HUDEP-2 (cell line): ENCODE measurements around the gene BCO1.

Experiments used
- DNase-seq, 76 experiments: peaks; one replicate each; lab custom pipeline; 2025; ENCODE audit not compliant: unreplicated experiment in 76 of 76; lab: John Stamatoyannopoulos, UW

BCO1 gene

GRCh38 chr16:81231014-81231413 lies 7.5 kb upstream of the BCO1 start:
- DNase-seq, result no peak

DNA sequence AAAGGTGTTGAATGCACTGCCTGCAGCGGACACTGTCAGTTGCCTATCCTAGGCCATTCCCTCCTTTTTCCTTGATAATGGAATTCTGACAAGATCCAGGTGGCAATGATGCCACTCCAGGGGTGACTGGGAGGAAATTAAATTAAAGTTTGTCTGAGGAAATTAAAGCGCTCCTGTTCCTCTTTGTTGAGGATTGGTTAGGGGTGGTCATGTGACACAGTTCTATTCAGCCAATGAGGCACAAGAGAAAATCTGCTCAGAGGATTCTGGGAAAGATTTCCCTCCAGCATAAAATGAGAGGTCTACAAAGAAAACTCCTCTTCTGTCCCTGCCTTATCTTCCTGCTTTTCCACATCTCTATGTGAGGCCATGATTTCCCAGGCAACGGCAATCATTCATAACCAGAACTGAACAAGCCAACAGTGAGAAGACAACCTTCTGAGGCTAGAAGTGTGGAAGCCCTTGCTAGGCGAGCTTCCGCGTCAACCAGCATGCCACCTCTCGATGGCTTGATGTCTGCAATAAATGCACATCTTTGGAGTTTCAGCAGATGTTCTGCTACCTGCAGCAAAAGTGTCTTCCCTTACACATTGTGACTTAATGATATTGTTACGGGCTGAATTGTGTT lies 5.6 kb upstream of the BCO1 start:
- no peak for DNase-seq

DNA sequence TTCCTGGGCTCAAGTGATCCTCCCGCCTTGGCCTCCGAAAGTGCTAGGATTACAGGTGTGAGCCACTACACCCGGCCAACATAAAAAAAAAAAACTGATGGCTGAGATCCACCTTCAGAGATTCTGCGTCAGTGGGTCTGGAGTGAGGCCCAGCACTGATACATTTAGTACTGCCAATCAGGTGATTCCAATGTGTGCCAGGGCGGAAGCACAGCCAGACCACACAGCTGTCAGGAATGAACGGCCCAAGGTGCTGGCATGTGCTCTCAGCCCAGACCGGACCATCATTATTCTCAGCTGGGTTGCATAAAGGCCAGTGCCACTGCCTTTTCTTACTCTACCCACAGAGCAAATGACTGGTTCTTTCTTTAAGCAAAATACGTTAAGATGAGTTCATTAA lies 1.2 kb upstream of the BCO1 start:
- no peak for DNase-seq

GRCh38 chr16:81237942-81238295 lies 570 bp upstream of the BCO1 start:
- no peak for DNase-seq

DNA sequence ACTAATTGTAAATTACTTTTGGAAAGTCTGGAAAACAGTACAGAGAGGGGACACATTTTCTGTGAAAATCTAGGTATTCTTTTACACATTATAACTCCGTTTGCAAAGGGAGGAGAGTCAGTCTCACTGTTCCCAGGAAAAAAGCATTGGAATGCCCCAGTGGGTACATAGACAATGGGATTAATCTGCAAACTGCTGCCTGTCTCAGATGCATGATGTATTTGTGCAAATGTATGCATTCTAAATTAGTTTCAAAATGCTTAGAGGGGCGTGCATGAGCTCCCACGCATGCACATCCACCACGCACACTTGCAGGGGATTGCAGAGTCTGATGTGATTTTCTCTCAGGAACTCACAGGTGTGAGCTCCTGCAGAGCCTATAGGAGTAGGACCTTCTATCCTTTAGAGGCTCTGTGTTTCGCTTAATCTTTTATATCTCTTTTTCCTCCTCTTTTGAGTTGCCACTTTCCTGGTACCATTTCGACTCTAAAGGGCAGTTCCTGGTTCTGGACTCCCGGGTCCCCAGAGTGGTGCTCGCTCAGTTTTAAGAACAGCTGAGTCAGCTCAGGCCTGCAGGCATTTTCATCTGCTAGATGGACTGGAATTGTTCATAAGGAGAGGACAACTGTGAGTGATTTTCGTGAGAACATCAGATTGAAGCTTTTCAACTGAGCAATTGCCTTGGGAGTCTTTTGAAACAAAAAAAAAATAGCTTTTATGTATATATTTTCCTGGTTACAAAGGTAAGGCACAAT lies 1.1 kb downstream of the BCO1 start:
- no peak for DNase-seq

DNA sequence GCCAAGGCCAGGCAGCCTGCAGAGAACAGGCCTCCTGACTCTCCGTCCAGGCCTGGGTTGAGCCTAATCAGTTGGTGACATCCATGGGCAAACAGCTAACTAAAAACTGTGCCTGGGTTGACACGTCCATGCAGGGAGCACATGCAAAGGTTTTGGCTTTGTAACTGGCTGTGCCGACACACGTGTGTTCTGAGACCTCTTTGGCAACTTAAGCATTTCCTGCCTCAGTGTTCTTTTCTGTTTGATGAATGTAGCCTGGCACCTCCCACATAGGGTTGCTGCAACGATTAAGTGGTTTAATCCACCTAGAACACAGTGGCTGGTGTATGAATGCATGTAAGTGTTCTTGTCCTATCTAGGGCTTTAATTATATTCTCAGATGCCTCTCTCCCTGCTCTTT lies 3.2 kb downstream of the BCO1 start:
- no peak for DNase-seq

DNA sequence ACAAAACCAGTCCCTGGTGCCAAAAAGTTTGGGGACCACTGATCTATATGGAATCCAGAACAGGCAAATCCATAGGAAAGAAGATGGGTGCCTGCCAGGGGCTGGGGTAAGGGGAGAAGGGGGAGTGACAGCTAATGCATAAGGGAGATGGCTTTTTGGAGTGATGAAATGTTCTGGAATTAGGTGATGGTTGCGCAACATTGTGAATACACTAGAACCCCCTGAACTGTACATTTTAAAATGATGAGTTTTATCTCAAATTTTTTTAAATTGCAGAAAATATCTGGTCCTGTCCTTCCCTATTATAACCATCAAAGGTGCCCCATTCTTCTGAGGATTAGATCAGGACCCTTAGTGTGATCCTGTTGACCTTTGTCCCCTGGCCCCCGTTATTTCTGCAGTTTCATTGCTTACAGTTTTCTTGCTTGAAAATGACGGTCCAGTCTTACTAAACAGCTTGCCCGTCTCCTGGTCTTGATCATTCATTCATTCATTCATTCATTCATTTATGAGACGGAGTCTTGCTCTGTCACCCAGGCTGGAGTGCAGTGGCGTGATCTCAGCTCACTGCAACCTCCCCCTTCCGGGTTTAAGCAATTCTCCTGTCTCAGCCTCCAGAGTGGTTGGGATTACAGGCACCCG lies 4.6 kb downstream of the BCO1 start:
- no peak for DNase-seq

DNA sequence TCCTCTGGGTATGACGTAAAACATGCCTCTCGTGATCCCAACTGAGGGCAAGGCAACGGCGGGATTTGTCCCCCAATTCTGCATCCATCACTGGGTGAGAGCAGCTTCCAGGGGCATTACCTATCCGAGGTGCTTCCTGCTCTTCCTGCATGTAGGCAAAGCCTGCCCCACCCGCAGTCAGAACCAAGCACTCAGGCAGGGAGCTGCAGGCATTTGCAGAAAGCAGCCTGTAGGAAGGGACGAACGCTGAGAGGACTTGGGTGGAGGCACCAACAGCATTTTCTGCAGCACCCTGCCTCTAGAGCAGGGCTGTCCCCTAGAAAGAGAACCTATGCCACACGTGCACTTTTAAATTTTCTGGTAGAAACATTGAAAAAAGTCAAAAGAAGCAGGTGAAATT lies 5.5 kb downstream of the BCO1 start:
- DNase-seq, result no peak

DNA sequence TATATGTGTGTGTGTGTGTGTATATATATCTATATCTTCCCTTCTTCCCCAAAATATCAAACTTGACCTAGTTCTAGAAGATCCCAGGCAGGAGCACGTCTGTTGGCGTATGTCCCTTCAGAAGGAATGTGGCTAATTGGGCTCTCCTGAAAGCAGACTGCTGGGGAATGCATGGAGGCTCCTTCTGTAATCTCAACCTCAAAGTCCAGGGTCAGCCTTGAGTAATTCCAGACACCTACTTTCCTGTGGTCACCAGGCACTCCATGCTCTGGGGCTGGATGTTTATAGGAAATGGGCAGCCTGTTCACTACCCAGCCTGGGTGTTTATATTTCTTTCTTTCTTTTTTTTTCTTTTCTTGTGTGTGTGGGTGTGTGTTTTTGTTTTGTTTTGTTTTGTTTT lies 13.4 kb downstream of the BCO1 start:
- DNase-seq, result no peak

- no peak for DNase-seq
Measured at GRCh38 chr16:81253141-81253540, 14.7 kb downstream of the BCO1 start.

DNA sequence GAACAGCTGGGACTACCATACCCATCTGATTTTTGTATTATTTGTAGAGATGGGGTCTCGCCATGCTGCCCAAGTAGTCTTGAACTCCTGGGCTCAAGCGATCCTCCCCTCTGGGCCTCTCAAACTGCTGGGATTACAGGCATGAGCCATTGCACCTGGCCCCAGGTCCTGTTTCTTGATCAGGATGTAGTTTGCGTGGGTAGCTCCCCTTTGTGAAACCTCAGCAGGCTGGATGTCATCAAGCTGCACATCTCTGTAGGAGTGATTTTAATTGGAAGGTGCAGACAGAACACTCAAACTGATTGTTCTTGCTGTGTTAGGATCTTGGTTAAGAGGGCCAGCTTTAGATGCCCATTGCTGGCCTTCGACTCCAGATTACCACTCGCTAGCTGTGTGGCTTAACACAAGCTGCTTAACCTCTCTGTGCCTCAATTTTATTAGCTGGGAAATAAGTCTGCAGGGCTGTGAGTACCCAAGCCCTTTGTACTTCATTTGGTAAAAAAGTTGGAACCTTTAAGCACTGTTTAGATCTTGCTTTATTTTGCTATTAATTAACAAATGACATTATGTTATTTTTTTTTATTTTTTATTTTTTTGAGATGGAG lies 16.5 kb downstream of the BCO1 start:
- DNase-seq, result no peak

DNA sequence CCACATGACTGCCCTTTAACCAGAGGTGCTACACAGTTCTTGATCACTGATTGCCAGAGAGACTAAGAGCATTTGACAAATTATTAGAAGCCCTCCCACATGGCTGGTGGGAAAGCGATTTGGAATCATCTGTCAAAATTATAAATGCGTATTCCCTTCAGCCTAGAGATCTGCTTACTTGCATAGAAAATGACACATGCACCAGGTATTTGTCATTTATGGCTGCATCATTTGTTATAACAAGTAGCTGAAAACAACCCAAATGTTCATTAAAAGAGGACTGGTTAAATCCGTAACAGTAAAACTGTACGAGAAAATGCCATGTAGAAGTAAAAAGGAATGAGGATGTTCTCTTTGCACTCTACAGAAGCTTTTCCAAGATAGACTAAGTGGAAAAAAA lies 21.4 kb downstream of the BCO1 start:
- no peak for DNase-seq

GRCh38 chr16:81261049-81261648 lies 22.7 kb downstream of the BCO1 start:
- peak in 12 of 76 experiments; percentile 3 to 34 (median 5) for DNase-seq

- DNase-seq, result no peak
Measured at GRCh38 chr16:81263470-81264220, 25.2 kb downstream of the BCO1 start.

GRCh38 chr16:81264386-81264785 lies 25.9 kb downstream of the BCO1 start:
- no peak for DNase-seq

DNA sequence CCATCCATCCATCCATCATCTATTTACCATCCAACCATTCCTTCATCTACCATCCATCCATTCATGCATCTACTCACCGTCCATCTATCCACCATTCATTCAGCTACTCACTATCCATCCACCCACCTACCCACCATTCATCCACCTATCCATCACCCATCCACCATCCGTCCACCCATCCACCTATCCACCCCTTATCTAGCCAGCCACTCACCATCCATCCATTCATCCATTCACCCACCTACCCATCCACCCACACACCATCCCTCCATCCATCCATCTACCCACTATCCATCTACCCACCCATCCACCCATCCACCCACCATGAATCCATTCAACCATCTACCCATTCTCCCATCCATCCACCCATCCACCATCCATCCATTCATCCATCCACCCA lies 26.6 kb downstream of the BCO1 start:
- DNase-seq, result no peak

- DNase-seq, result no peak
Measured at GRCh38 chr16:81265658-81266451, 27.4 kb downstream of the BCO1 start.

GRCh38 chr16:81266680-81267095 lies 28.2 kb downstream of the BCO1 start:
- DNase-seq, result no peak

- no peak for DNase-seq
Measured at GRCh38 chr16:81268509-81268908, 30.0 kb downstream of the BCO1 start.
